K562 (cell line): ENCODE measurements around the gene PAF1. TPM values are rescaled to one million over a fixed set of nuclear protein-coding genes. Genes with fewer than 3 reads are reported as not detected.
A peak's percentile ranks its signal among the peaks of the same experiment; 100 is the strongest.

Experiments used
- ATF3 ChIP-seq, 2 experiments: fragments of 450-650 bp in 1 of 2; sonication (generic) in 1 of 2; formaldehyde crosslinking in 1 of 2; IDR thresholded peaks in 1 of 2; conservative IDR thresholded peaks in 1 of 2; 2 replicates each; pipeline versions ENCODE4 v1.6.1 to v1.8.1; 2016 to 2023; ENCODE audit warnings: mild to moderate bottlenecking in 2 of 2, moderate library complexity in 2 of 2, inconsistent platforms in 1 of 2, missing genetic modification reagents in 1 of 2
- ELK3 ChIP-seq: fragments of 450-650 bp; formaldehyde crosslinking; IDR thresholded peaks from 2 replicates; pipeline ENCODE4 v1.4.0; 2020; ENCODE audit warnings: mild to moderate bottlenecking
- FOSL1 ChIP-seq: fragments of 200-800 bp; sonication (Bioruptor generic); conservative IDR thresholded peaks from 2 replicates; pipeline ENCODE4 v1.6.1; 2016; ENCODE audit warnings: missing genetic modification characterization, missing compliant biosample characterization
- FOXJ2 ChIP-seq: fragments of 200-800 bp; sonication (Bioruptor generic); IDR thresholded peaks from 2 replicates; pipeline ENCODE4 v1.6.1; 2016; ENCODE audit warnings: missing genetic modification characterization, missing compliant biosample characterization
- GATAD2A ChIP-seq: fragments of 450-650 bp; IDR thresholded peaks from 2 replicates; pipeline ENCODE4 v1.6.1; 2017
- L3MBTL2 ChIP-seq: fragments of 450-650 bp; IDR thresholded peaks from 2 replicates; pipeline ENCODE4 v1.6.1; 2016; ENCODE audit warnings: mild to moderate bottlenecking, moderate library complexity
- OTX1 ChIP-seq: fragments of 450-650 bp; formaldehyde crosslinking; IDR thresholded peaks from 2 replicates; pipeline ENCODE4 v1.4.0; 2022; ENCODE audit warnings: mild to moderate bottlenecking
- PBX2 ChIP-seq, 2 experiments: IDR thresholded peaks in 1 of 2; conservative IDR thresholded peaks in 1 of 2; 2 replicates each; pipeline ENCODE4 v1.6.1; 2016; ENCODE audit warnings: low read depth in 2 of 2, mild to moderate bottlenecking in 1 of 2, missing compliant biosample characterization in 1 of 2, missing genetic modification characterization in 1 of 2, moderate library complexity in 1 of 2
- RFX7 ChIP-seq: fragments of 250-450 bp; sonication (Bioruptor Pico); IDR thresholded peaks from 2 replicates; pipeline ENCODE4 v1.5.1; 2021; ENCODE audit warnings: mild to moderate bottlenecking
- RREB1 ChIP-seq: fragments of 250-450 bp; sonication (Bioruptor Pico); IDR thresholded peaks from 2 replicates; pipeline ENCODE4 v1.4.0; 2020
- SAFB2 ChIP-seq: fragments of 200-400 bp; formaldehyde crosslinking; IDR thresholded peaks from 2 replicates; pipeline ENCODE4 v1.6.1; 2018; ENCODE audit warnings: borderline replicate concordance, low read length, low read depth, moderate library complexity; ENCODE audit not compliant: severe bottlenecking
- SMARCA4 ChIP-seq: fragments of 450-650 bp; IDR thresholded peaks from 2 replicates; pipeline ENCODE4 v1.6.1; 2016
- SMC3 ChIP-seq: conservative IDR thresholded peaks from 2 replicates; pipeline ENCODE4 v1.6.1; 2011; ENCODE audit warnings: low read depth, low read length, improper control_type of control experiment; ENCODE audit not compliant: insufficient read depth
- U2AF1 ChIP-seq: fragments of 200-400 bp; formaldehyde crosslinking; optimal IDR thresholded peaks from 2 replicates; pipeline ENCODE3; 2017; ENCODE audit warnings: mild to moderate bottlenecking, low read depth, low read length, moderate library complexity
- ZNF695 ChIP-seq: fragments of 450-650 bp; formaldehyde crosslinking; IDR thresholded peaks from 2 replicates; pipeline ENCODE4 v1.4.0; 2020; ENCODE audit warnings: mild to moderate bottlenecking, moderate library complexity
- polyA plus RNA-seq, 8 experiments: library from polyadenylated mRNA; depleted of rRNA in 4 of 8; stranded (reverse) in 5 of 8; unstranded in 3 of 8; fragments of >200 nt; fragmentation: Nextera tagmentation in 2 of 8; fragmentation: Illumina TruSeq in 1 of 8; extraction: Ambion mirVana in 2 of 8; extraction: Trizol in 1 of 8; gene quantifications; 2 replicates each; pipeline versions ENCODE4 v1.2.1 to v1.2.3, GENCODE V29; 2011 to 2014; ENCODE audit warnings: inconsistent platforms in 1 of 8, missing spikeins in 1 of 8
- total RNA-seq, 7 experiments: library from RNA; depleted of rRNA in 6 of 7; stranded (reverse); fragments of >200 nt in 6 of 7; fragmentation: Illumina TruSeq in 2 of 7; extraction: Trizol in 2 of 7; gene quantifications; 2 replicates each; pipeline versions ENCODE4 v1.2.1 to v1.2.3, GENCODE V29; 2011 to 2021; ENCODE audit warnings: low replicate concordance in 1 of 7

The PAF1 gene
- total and polyA plus RNA-seq, 9 of the 15 experiments (the other 6 are each of a cell fraction or from before 2014, with no cell fraction given): 1.5 to 45.0 (median 33.8) TPM

DNA sequence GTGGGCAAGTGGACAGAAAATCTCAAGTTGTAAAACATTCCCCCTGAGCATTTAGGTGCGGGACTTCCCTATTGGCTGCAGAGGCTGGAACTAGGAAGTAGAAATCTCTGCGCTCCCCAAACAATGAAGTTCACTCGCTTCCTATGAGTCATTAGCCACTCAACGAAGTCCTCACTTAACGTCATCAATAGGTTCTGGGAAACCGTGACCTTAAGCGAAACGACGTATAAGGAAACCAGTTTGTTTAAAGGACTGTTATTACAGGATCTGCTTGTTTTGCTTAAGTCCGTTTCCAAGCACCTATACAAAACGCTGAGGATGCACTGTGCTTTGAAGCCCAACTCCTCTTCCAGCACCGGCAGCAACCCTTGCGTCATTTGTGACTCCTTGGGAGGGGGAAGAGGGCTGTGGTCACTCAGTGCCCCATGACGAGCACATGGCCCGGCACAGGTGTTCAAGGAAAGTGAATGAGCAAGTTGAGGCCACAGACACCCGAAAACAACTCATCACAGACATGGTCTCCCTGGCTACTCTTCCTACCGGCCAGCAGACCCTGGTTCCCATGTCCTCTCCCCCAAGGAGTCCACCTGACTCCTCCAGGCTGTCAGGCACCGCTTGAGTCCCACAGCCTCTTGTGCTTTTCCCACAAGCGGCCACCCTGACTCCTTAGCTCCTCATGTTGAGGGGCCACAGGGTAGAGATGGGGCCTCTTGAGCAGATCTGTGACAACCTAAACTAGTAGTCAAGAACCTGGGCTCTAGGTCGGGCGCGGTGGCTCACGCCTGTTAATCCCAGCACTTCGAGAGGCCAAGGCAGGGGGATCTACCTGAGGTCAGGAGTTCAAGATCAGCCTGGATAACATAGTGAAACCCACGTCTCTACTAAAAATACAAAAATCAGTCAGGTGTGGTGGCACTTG lies 40.0 kb upstream of the PAF1 start (continued):
- TF ChIP-seq RREB1 (CRISPR knock-in tag): no peak
- TF ChIP-seq RFX7 (CRISPR knock-in tag): no peak
- no peak for TF ChIP-seq SAFB2
- TF ChIP-seq ELK3 (CRISPR knock-in tag): no peak
- TF ChIP-seq FOXJ2 (tag): 0 out of 2 replicates have a peak, but pooled peaks have one; percentile 25
- no peak for TF ChIP-seq U2AF1
- peak; percentile 97 for TF ChIP-seq FOSL1 (tag)
- TF ChIP-seq SMARCA4: peak; percentile 52
- TF ChIP-seq OTX1: no peak
- peak; percentile 97 for TF ChIP-seq L3MBTL2
- TF ChIP-seq PBX2 (CRISPR knock-in tag; IDR thresholded peaks at IDR 0.05; ENCODE audit: low read depth): no peak
- no peak for TF ChIP-seq PBX2 (tag; conservative IDR thresholded peaks at IDR 0.05; ENCODE audit: low read depth)
- no peak for TF ChIP-seq SMC3
- peak; percentile 98 for TF ChIP-seq ATF3 (IDR thresholded peaks at IDR 0.05)
- 0 out of 2 replicates have a peak, but pooled peaks have one; percentile 72 for TF ChIP-seq ATF3 (CRISPR knock-in tag; conservative IDR thresholded peaks at IDR 0.05)
- TF ChIP-seq GATAD2A: no peak
- no peak for TF ChIP-seq ZNF695 (CRISPR knock-in tag)
